HepG2 (cell line): ENCODE measurements around the gene FAH. TPM values are rescaled to one million over a fixed set of nuclear protein-coding genes. Genes with fewer than 3 reads are reported as not detected.

Experiments used
- CERS6 ChIP-seq: sonication (generic); formaldehyde crosslinking; IDR thresholded peaks from 2 replicates; pipeline ENCODE4 v1.5.0; 2020; ENCODE audit warnings: missing genetic modification reagents
- CREM ChIP-seq, 2 experiments: sonication (generic) in 1 of 2; formaldehyde crosslinking in 1 of 2; IDR thresholded peaks; 2 replicates each; pipeline versions ENCODE4 v1.4.0 to v1.6.1; 2016 to 2020; ENCODE audit warnings: antibody characterized with exemption in 1 of 2, mild to moderate bottlenecking in 1 of 2, missing genetic modification reagents in 1 of 2
- CSRNP1 ChIP-seq: sonication (generic); formaldehyde crosslinking; IDR thresholded peaks from 2 replicates; pipeline ENCODE4 v1.8.1; 2023; ENCODE audit warnings: mild to moderate bottlenecking, missing genetic modification reagents
- FOXJ3 ChIP-seq: sonication (generic); formaldehyde crosslinking; IDR thresholded peaks from 2 replicates; pipeline ENCODE4 v1.4.0; 2020; ENCODE audit warnings: missing genetic modification reagents, mild to moderate bottlenecking, borderline replicate concordance
- FOXO4 ChIP-seq: sonication (generic); formaldehyde crosslinking; conservative IDR thresholded peaks from 2 replicates; pipeline ENCODE4 v1.8.1; 2023; ENCODE audit warnings: missing genetic modification reagents
- HNF4G ChIP-seq, 2 experiments: sonication (generic) in 1 of 2; formaldehyde crosslinking in 1 of 2; IDR thresholded peaks; 2 replicates each; pipeline versions ENCODE4 v1.4.0 to v1.6.1; 2011 to 2020; ENCODE audit warnings: borderline replicate concordance in 2 of 2, low read depth in 2 of 2, mild to moderate bottlenecking in 2 of 2, low read length in 1 of 2, missing genetic modification reagents in 1 of 2, moderate library complexity in 1 of 2
- KLF12 ChIP-seq: sonication (generic); formaldehyde crosslinking; IDR thresholded peaks from 2 replicates; pipeline ENCODE4 v1.4.0; 2020; ENCODE audit warnings: missing genetic modification reagents, borderline replicate concordance
- MED8 ChIP-seq: sonication (generic); formaldehyde crosslinking; IDR thresholded peaks from 2 replicates; pipeline ENCODE4 v1.8.1; 2023; ENCODE audit warnings: mild to moderate bottlenecking, missing genetic modification reagents; ENCODE audit not compliant: insufficient replicate concordance
- MTA3 ChIP-seq: sonication (generic); formaldehyde crosslinking; IDR thresholded peaks from 2 replicates; pipeline ENCODE4 v1.4.0; 2020; ENCODE audit warnings: missing genetic modification reagents
- MYC ChIP-seq: sonication (generic); formaldehyde crosslinking; IDR thresholded peaks from 2 replicates; pipeline ENCODE4 v1.9.0; 2021; ENCODE audit warnings: missing genetic modification reagents, borderline replicate concordance
- NR2F2 ChIP-seq: IDR thresholded peaks from 2 replicates; pipeline ENCODE4 v1.6.1; 2012; ENCODE audit warnings: low read depth, inconsistent platforms, borderline replicate concordance
- PAX8 ChIP-seq: sonication (generic); formaldehyde crosslinking; IDR thresholded peaks from 2 replicates; pipeline ENCODE4 v1.8.0; 2022; ENCODE audit warnings: mild to moderate bottlenecking, missing genetic modification reagents, borderline replicate concordance
- SMARCC2 ChIP-seq: fragments of 450-650 bp; IDR thresholded peaks from 2 replicates; pipeline ENCODE4 v1.6.1; 2017; ENCODE audit warnings: antibody characterized with exemption, mild to moderate bottlenecking
- TEAD2 ChIP-seq: sonication (generic); formaldehyde crosslinking; IDR thresholded peaks from 2 replicates; pipeline ENCODE4 v1.9.0; 2021; ENCODE audit warnings: missing genetic modification reagents
- ZFX ChIP-seq: sonication (generic); formaldehyde crosslinking; IDR thresholded peaks from 2 replicates; pipeline ENCODE4 v1.4.0; 2020; ENCODE audit warnings: mild to moderate bottlenecking, low read depth, missing genetic modification reagents, moderate library complexity
- ZNF205 ChIP-seq: IDR thresholded peaks from 2 replicates; pipeline ENCODE4 v1.6.1; 2018; ENCODE audit warnings: missing biosample characterization, missing genetic modification reagents
- ZNF292 ChIP-seq: sonication (generic); formaldehyde crosslinking; IDR thresholded peaks from 2 replicates; pipeline ENCODE4 v1.8.1; 2022; ENCODE audit warnings: mild to moderate bottlenecking, low read depth, missing genetic modification reagents, borderline replicate concordance
- ZNF484 ChIP-seq: sonication (generic); formaldehyde crosslinking; IDR thresholded peaks from 2 replicates; pipeline ENCODE4 v1.5.1; 2020; ENCODE audit warnings: mild to moderate bottlenecking, low read depth, missing genetic modification reagents, borderline replicate concordance
- ZNF7 ChIP-seq: IDR thresholded peaks from 2 replicates; pipeline ENCODE4 v1.6.1; 2016; ENCODE audit warnings: missing biosample characterization, missing genetic modification reagents
- ZSCAN31 ChIP-seq: sonication (generic); formaldehyde crosslinking; IDR thresholded peaks from 2 replicates; pipeline ENCODE4 v1.5.0; 2020; ENCODE audit warnings: low read depth, mild to moderate bottlenecking, missing genetic modification reagents
- polyA plus RNA-seq, 8 experiments: library from polyadenylated mRNA; depleted of rRNA in 3 of 8; stranded (reverse) in 7 of 8; unstranded in 1 of 8; fragments of >200 nt; fragmentation: Illumina TruSeq in 4 of 8; extraction: Trizol in 4 of 8; gene quantifications; 2 replicates each; pipeline versions ENCODE4 v1.2.1 to v1.2.3, GENCODE V29; 2011 to 2016; ENCODE audit warnings: low read depth in 4 of 8, missing spikeins in 1 of 8, mixed read lengths in 1 of 8; ENCODE audit not compliant: insufficient read depth in 1 of 8
- total RNA-seq, 5 experiments: library from RNA; depleted of rRNA; stranded (reverse); fragments of >200 nt; fragmentation: Illumina TruSeq; extraction: Trizol; gene quantifications; 2 replicates each; pipeline ENCODE4 v1.2.3, GENCODE V29; 2016; ENCODE audit warnings: low read depth in 1 of 5

The FAH gene
- total and polyA plus RNA-seq, 2 of the 13 experiments (the other 11 are each of a cell fraction or from before 2014, with no cell fraction given), result 36.6 to 75.0 TPM

GRCh38 chr15:80173022-80173759 is 20.4 kb downstream of the FAH start (continued):
- TF ChIP-seq ZFX (CRISPR knock-in tag), result no peak; the same call in 1 of the 2 replicates
- no peak for TF ChIP-seq ZNF7 (CRISPR knock-in tag)
- TF ChIP-seq MTA3 (CRISPR knock-in tag), result no peak
- TF ChIP-seq MED8 (CRISPR knock-in tag), result no peak
- TF ChIP-seq MYC (CRISPR knock-in tag), result no peak
- TF ChIP-seq CSRNP1 (CRISPR knock-in tag), result no peak
- peak; percentile 43; the same call in 1 of the 2 replicates for TF ChIP-seq NR2F2
- no peak for TF ChIP-seq PAX8 (CRISPR knock-in tag)
- no peak for TF ChIP-seq ZSCAN31 (CRISPR knock-in tag)
- TF ChIP-seq SMARCC2, result no peak
- TF ChIP-seq FOXO4 (CRISPR knock-in tag), result no peak
- no peak for TF ChIP-seq ZNF292 (CRISPR knock-in tag)
- no peak for TF ChIP-seq FOXJ3 (CRISPR knock-in tag)
- TF ChIP-seq TEAD2 (CRISPR knock-in tag), result no peak
- TF ChIP-seq ZNF205 (CRISPR knock-in tag), result no peak
- no peak for TF ChIP-seq KLF12 (CRISPR knock-in tag)
- TF ChIP-seq CERS6 (CRISPR knock-in tag), result no peak
- TF ChIP-seq CREM (IDR thresholded peaks at IDR 0.05), result no peak
- no peak for TF ChIP-seq CREM (CRISPR knock-in tag; IDR thresholded peaks at IDR 0.05)
- no peak for TF ChIP-seq ZNF484 (CRISPR knock-in tag)
- peak; percentile 21; the same call in 1 of the 2 replicates for TF ChIP-seq HNF4G (IDR thresholded peaks at IDR 0.05; ENCODE audit: borderline replicate concordance, low read depth, low read length)
- TF ChIP-seq HNF4G (CRISPR knock-in tag; IDR thresholded peaks at IDR 0.05; ENCODE audit: borderline replicate concordance, low read depth), result no peak
